HG02981 (cell line): ENCODE results near the gene SLC25A10.

Source experiments
- ATAC-seq: cut with Tn5 transposase; IDR thresholded peaks from one replicate; pipeline ENCODE4 v1.9.1; 2021; ENCODE audit warnings: mild to moderate bottlenecking, moderate library complexity; ENCODE audit not compliant: unreplicated experiment

Gene SLC25A10

DNA sequence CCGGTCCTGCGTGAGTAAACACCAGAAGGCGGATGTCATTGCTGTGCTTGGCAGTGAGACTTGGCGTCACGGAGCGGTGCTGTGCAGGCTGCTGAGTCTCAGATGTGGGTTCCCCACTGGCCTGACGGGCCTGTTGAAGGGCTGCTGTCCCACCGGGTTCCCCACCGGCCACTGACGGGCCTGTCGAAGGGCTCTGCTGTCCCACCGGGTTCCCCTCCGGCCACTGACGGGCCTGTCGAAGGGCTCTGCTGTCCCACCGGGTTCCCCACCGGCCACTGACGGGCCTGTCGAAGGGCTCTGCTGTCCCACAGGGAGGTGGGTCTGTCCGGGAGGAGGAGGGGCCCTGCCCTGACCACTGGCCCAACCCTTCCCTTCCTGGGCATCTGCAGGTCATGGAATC, 25.5 kb upstream of the SLC25A10 start:
- ATAC-seq, result no peak

- no peak for ATAC-seq
Observed at GRCh38 chr17:81687770-81688541, 24.1 kb upstream of the SLC25A10 start.

DNA sequence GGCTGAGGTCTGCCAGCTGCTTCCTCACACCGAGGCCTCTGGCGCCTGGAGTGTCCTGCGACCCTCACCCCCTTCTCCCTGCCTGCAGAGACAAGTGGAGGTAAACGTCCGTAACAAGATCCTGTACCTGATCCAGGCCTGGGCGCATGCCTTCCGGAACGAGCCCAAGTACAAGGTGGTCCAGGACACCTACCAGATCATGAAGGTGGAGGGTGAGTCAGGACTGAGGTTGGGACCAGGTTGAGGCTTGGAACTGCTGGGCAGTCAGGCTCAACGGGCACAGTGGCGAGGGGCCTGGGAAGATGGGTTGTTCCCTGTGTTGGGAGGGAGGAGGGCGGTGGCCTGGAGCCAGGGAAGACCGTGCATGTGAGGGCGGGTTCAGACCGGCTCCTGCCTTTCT, 23.5 kb upstream of the SLC25A10 start:
- no peak for ATAC-seq

DNA sequence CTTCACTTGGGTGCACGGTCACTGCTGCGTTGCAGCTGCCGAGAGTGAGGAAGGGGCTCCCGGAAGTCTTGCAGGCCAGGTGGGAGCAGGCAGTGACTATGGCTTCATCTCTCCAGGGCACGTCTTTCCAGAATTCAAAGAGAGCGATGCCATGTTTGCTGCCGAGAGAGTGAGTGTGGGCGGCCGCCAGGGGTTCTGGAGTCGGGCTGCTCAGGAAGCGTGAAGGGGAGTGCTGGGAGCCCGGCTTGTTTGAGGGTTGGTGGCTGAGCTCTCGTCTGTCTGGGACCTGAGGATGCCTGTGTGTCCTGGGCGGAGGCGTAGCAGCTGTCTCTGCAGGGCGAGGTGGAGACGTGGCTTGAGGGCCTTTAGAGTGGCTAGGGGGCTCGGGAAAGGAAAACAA, 22.0 kb upstream of the SLC25A10 start:
- no peak for ATAC-seq

DNA sequence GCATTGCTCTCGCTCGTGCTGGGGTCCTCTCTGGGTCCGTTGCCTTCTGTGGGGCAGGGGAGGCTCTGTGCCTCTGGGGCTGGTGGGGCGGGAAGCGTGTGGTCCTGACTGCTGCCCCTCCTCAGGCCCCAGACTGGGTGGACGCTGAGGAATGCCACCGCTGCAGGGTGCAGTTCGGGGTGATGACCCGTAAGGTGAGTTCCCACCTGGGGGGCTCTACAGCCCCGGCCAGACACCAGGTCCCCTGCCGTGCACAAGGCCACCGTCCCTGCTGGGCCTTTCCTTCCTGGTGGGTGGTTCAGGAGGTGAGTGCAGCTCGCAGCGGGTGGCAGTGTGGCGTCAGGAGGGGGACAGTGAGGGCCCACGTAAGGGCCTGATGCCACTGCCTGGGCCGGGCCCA, 21.5 kb upstream of the SLC25A10 start:
- no peak for ATAC-seq

GRCh38 chr17:81691196-81691595, 20.9 kb upstream of the SLC25A10 start:
- no peak for ATAC-seq

- ATAC-seq, result no peak
Observed at GRCh38 chr17:81691608-81692007, 20.5 kb upstream of the SLC25A10 start.

DNA sequence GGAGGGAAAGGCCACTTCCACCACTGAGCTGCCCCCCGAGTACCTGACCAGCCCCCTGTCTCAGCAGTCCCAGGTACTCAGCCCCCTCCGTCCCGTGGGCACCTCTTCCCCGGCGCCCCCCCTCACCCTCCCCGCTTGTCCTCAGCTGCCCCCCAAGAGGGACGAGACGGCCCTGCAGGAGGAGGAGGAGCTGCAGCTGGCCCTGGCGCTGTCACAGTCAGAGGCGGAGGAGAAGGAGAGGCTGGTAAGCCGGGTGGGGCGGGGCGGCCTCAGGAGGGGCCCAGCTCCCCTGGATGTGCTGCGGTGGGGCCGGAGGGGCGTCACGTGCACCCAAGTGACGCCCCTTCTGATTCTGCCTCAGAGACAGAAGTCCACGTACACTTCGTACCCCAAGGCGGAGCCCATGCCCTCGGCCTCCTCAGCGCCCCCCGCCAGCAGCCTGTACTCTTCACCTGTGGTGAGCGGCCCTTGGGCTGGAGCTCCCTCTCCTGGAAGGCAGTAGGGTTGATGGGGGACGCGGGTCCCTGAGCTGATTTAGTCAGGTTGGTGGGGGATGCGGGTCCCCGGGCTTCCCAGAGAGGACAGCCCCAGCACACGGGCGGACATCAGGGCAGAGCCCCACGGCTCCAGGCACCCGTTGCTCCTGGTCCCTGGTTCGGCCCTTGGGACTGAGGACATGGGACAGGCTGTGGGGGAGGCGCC, 18.4 kb upstream of the SLC25A10 start:
- no peak for ATAC-seq

GRCh38 chr17:81694810-81695209, 17.3 kb upstream of the SLC25A10 start:
- ATAC-seq, result no peak

GRCh38 chr17:81695211-81695610, 16.9 kb upstream of the SLC25A10 start:
- no peak for ATAC-seq

- no peak for ATAC-seq
Observed at GRCh38 chr17:81695801-81696200, 16.3 kb upstream of the SLC25A10 start.

DNA sequence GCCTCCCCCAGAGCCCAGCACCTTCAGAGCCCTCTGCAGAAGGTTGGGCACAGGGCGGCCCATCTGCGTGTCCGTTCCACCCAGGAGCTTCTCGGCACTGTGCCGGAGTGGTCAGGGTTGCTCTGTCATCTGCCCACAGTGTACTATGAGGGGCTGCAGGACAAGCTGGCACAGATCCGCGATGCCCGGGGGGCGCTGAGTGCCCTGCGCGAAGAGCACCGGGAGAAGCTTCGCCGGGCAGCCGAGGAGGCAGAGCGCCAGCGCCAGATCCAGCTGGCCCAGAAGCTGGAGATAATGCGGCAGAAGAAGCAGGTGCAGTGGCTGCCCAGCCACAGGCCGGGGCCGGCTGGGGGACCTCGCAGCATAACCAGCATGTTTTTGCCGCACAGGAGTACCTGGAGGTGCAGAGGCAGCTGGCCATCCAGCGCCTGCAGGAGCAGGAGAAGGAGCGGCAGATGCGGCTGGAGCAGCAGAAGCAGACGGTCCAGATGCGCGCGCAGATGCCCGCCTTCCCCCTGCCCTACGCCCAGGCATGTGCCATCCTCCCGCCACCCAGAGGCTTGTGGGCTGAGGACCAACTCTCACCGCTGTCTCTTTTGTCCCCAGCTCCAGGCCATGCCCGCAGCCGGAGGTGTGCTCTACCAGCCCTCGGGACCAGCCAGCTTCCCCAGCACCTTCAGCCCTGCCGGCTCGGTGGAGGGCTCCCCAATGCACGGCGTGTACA, 15.7 kb upstream of the SLC25A10 start:
- no peak for ATAC-seq

DNA sequence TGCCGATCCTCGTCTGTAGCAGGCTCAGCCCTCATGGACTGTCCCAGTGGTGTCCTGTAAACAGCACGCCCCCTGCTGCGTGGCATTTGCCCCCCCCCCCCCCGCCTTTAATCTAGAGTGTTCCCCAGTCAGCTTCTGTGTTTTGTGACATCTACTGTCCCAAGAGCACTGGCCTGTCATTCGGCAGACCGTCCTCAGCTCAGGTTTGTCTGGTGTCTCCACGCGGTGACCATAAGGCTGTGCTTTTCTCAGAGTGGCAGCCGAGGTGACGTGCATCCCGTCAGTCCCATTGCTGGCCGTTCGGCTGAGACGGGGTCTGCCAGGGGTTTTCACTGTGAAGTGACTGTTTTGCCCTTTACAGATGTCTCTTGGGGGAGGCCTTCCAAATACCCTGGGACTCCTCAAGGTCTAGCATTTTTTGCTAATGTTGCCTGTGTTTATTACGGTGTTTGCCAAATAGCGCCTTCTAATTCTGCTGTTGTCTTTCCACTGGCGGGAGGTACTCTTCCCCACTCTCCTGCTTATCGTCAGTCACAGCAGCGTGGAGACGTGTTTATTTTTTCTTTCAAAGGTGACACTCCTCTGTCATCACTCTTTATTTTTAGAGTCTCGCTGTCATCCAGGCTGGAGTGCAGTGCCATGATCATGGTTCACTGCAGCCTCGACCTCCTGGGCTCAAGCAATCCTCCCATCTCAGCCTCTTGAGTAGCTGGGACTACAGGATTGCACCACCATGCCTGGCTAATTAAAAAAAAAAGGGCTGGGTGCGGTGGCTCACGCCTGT, 14.6 kb upstream of the SLC25A10 start:
- ATAC-seq, result no peak

GRCh38 chr17:81700353-81701287, 11.5 kb upstream of the SLC25A10 start:
- ATAC-seq, result no peak

- no peak for ATAC-seq
Observed at GRCh38 chr17:81701288-81702071, 10.6 kb upstream of the SLC25A10 start.

GRCh38 chr17:81702934-81703746, 8.9 kb upstream of the SLC25A10 start, which contains the start of gene MRPL12:
MRPL12 (plus strand) TSS chr17:81703367; CDS start chr17:81703502, 135 bp downstream.
- peak; percentile 81 for ATAC-seq

DNA sequence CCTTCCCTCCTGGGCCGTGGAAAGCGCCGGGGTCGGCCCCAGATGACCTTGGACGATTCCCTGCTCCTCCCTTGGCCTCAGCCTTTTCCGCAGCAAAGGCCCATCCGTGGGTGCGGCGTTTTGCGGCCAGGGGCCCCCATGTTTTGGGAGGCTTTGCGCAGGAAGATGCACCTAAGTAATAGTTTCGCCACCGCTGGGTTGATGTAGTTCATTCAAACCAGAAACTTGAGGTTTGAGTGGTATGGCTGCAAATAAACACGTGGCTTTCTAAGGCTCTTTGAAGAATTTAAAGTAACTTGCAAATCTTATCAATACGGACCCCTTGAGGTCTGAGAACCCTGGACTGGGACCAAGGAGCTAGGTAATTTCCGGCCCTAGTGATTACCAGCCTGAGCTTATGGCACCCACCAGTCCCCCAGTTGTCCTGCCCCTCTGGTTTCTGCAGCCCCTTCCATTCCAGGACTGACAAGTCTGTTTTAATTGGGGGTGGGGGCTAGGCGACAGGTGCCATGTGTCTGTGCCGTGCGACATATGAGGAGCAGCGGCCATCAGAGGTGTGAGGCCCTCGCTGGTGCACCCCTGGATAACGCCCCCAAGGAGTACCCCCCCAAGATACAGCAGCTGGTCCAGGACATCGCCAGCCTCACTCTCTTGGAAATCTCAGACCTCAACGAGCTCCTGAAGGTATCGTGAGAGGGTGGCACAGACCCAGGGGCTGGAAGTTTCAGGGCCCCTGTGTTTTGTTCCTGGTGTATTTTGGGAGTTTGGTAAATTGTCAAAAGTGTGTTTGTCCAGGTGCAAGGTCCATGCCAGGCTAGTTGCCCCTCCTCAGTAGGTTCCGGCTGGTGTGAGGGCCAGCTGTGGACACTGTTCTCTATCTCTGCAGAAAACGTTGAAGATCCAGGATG, 8.1 kb upstream of the SLC25A10 start:
- ATAC-seq, result no peak
